Testis (tissue), 3 donors: ENCODE results near the gene SNX18. TPM values are rescaled to one million over a fixed set of nuclear protein-coding genes. Genes with fewer than 3 reads are reported as not detected.
A peak's percentile ranks its signal among the peaks of the same experiment; 100 is the strongest.

Experiments used
- DNase-seq: peaks from one replicate; pipeline ENCODE4 v3.0.0-alpha.2; 2019
- H3K27ac ChIP-seq, 2 donors: fragments of 200-600 bp; sonication (generic); one replicate each; pipeline ENCODE4 v1.5.1; 2019
- H3K27me3 ChIP-seq: fragments of 200-600 bp; sonication (generic); one replicate; pipeline ENCODE4 v1.5.1; 2019
- H3K36me3 ChIP-seq: fragments of 200-600 bp; sonication (generic); one replicate; pipeline ENCODE4 v1.5.1; 2017; ENCODE audit warnings: low read depth; ENCODE audit errors: missing control alignments
- H3K4me1 ChIP-seq: fragments of 200-600 bp; sonication (generic); one replicate; pipeline ENCODE4 v1.5.1; 2019
- H3K4me3 ChIP-seq, 2 donors: fragments of 200-600 bp; sonication (generic); one replicate each; pipeline ENCODE4 v1.5.1; 2017 to 2019
- H3K9me3 ChIP-seq: fragments of 200-600 bp; sonication (generic); one replicate; pipeline ENCODE4 v1.5.1; 2017
- POLR2A ChIP-seq: fragments of 450-650 bp; IDR thresholded peaks from one replicate; pipeline ENCODE4 v1.6.1; 2017; ENCODE audit warnings: antibody characterized with exemption, mild to moderate bottlenecking, moderate library complexity
- WGBS, 2 donors: methylation state at CpG; one replicate each; pipeline ENCODE4 v1.1.5; 2018; 5-methylcytosine and 5-hydroxymethylcytosine counted together
- intact Hi-C: fragments of 100-400 bp; cut with DNase I; formaldehyde crosslinking; loops from one replicate; pipeline ENCODE4 v1.15.1; 2023; ENCODE audit warnings: low total_unique reads
- polyA plus RNA-seq: library from polyadenylated mRNA; stranded (reverse); fragments of 350-450 nt; fragmentation: Illumina TruSeq; extraction: RNeasy Lipid Tissue Mini Kit (QIAGEN cat#74804); gene quantifications from one replicate; pipeline ENCODE4 v1.2.3, GENCODE V29; 2014; ENCODE audit warnings: low read depth, low replicate concordance; ENCODE audit not compliant: insufficient read depth
- total RNA-seq, 2 donors: library from RNA; depleted of rRNA; stranded (reverse); fragments of >200 nt; gene quantifications; one replicate each; pipeline ENCODE4 v1.2.3, GENCODE V29; 2016
- TF ChIP-seq, protein P1 (sequence below), 3 experiments: fragments of 450-650 bp in 2 of 3; fragments of 200-600 bp in 1 of 3; sonication (generic) in 1 of 3; IDR thresholded peaks; one replicate each; pipeline ENCODE4 v1.5.1; 2016 to 2019; ENCODE audit warnings: antibody characterized with exemption in 3 of 3, mild to moderate bottlenecking in 2 of 3, moderate library complexity in 1 of 3

Gene SNX18
- total and polyA plus RNA-seq, 3 donors from 2014 or later: 17.5 to 99.7 (median 71.9) TPM

GRCh38 chr5:54577937-54578653 lies 60.5 kb downstream of the SNX18 start:
- WGBS, 2 donors: 78 to 82% methylated on average over 7 of the region's 7 CpGs

GRCh38 chr5:54579591-54580295 lies 62.2 kb downstream of the SNX18 start:
- TF ChIP-seq, protein P1, sequence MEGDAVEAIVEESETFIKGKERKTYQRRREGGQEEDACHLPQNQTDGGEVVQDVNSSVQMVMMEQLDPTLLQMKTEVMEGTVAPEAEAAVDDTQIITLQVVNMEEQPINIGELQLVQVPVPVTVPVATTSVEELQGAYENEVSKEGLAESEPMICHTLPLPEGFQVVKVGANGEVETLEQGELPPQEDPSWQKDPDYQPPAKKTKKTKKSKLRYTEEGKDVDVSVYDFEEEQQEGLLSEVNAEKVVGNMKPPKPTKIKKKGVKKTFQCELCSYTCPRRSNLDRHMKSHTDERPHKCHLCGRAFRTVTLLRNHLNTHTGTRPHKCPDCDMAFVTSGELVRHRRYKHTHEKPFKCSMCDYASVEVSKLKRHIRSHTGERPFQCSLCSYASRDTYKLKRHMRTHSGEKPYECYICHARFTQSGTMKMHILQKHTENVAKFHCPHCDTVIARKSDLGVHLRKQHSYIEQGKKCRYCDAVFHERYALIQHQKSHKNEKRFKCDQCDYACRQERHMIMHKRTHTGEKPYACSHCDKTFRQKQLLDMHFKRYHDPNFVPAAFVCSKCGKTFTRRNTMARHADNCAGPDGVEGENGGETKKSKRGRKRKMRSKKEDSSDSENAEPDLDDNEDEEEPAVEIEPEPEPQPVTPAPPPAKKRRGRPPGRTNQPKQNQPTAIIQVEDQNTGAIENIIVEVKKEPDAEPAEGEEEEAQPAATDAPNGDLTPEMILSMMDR (IDR thresholded peaks at IDR 0.05): no peak
- no peak for TF ChIP-seq POLR2A
- Histone ChIP-seq H3K27me3 (no peaks in the 10 kb centered on the region), H3K9me3 (no peaks in the 10 kb centered on the region), H3K36me3 (no peaks in the 10 kb centered on the region), H3K4me3 (no peak overlapping the region), H3K27ac (peak overlapping the region in 1 of 2 donors; percentile 71), H3K4me1 (peaks cover 37% of the 10 kb centered on the region)
- no peak for DNase-seq
- 30 to 38% methylated on average over 1 of the region's 1 CpG for WGBS, 2 donors
- intact Hi-C loops: no loop called here

More at GRCh38 chr5:54577937-54578653, 60.5 kb downstream of the SNX18 start:
- H3K27me3 ChIP-seq: no peaks in the 10 kb centered on the region
- TF ChIP-seq, protein P1 (IDR thresholded peaks at IDR 0.05): no peak
- no peak for TF ChIP-seq POLR2A
- no peaks in the 10 kb centered on the region for H3K36me3 ChIP-seq
- no peaks in the 10 kb centered on the region for H3K9me3 ChIP-seq
- intact Hi-C loops: no loop called here
- no peak overlapping the region for H3K4me3 ChIP-seq
- no peak overlapping the region for H3K27ac ChIP-seq
- H3K4me1 ChIP-seq: peaks cover 37% of the 10 kb centered on the region
- DNase-seq: no peak

DNA sequence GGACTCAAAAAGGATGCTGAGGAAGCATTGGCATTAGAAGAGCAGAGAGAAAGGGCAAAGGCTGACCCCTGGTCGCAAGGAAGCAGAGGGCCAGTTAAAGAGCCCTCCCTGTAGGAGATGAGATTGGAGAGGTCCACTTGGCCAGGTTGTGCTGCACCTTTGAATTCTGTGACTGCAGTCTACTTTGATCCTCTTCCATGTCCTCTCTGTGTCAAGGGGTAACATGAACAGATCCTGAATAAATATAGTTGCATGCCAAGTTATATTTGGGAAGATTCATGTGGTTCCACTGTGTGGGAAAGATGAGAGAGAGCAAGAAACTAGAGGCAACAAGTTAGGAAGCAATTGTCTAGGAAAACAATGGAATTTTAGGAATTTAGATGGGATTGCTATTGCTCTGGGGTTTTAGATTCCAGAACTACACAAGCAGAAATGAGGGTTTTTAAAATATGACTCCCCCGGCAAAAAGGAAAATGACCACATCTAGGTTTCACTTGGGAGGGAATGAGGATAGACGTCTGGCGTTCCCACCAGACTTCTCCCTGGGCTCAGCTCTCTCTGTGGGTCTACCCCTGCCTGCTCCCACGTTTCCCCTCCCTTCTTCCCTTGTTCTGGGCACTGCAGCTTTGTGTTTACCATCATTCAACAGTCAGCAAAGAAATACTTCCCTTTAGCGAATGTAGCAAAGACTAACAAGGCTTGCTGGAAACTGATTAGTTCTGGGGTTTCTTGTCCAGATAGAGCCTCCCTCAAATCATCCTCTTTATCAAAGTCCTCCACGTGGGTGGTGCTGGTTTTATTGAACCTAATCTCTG lies 63.6 kb downstream of the SNX18 start:
- Histone ChIP-seq H3K36me3 (no peaks in the 10 kb centered on the region), H3K4me3 (no peak overlapping the region), H3K27me3 (no peaks in the 10 kb centered on the region), H3K4me1 (peaks cover 37% of the 10 kb centered on the region), H3K27ac (peak overlapping the region; percentile 35 to 71), H3K9me3 (no peaks in the 10 kb centered on the region)
- WGBS, 2 donors: 32 to 49% methylated on average over 7 of the region's 7 CpGs
- intact Hi-C loops: no loop called here
- TF ChIP-seq, protein P1 (IDR thresholded peaks at IDR 0.05): no peak
- no peak for TF ChIP-seq POLR2A
- DNase-seq: peak; percentile 75

DNA sequence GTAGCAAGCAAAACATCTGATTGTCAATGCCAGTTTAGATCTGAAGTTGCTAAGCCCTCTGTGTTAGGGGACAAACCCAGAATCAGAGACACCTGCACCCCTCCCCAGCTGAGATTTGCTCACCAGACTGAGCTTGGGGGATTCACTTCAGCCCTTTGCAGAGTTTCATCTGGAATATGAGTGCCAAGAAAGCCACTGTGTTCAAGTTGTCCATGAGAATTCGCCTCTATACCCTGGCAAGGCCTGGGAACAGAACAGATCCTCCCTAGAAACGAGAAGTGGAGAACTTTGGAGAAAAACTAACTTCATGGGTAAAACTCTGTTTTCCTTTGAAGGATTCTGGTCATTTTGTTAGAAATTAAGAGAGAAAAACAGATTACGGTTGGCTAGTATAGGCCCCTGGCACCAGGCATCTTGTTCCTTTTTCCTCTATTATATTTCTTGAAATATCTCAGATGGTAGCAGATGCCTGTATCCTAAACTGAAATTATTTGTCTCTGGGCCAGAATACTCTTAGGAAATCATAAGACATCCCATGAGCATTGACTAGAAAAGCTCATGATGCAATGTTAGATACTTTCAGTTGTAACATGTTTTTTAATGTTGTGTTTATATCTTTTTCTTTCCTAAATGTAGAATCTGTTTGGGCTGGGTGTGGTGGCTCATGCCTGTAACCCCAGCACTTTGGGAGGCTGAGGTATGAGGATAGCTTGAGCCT lies 64.4 kb downstream of the SNX18 start:
- Histone ChIP-seq H3K4me1 (peaks cover 37% of the 10 kb centered on the region), H3K9me3 (no peaks in the 10 kb centered on the region), H3K4me3 (no peak overlapping the region), H3K27me3 (no peaks in the 10 kb centered on the region), H3K27ac (peak overlapping the region; percentile 35 to 71), H3K36me3 (no peaks in the 10 kb centered on the region)
- no peak for DNase-seq
- 34 to 56% methylated on average over 3 of the region's 3 CpGs for WGBS, 2 donors
- no peak for TF ChIP-seq POLR2A
- TF ChIP-seq, protein P1 (IDR thresholded peaks at IDR 0.05): no peak
- intact Hi-C loops: no loop called here
